LHCN-M2 (cell line): ENCODE measurements around the gene DAGLB. TPM values are rescaled to one million over a fixed set of nuclear protein-coding genes. Genes with fewer than 3 reads are reported as not detected.
"Not testable (repeated sequence)": the region's sequence is repeated elsewhere in the genome, so short reads cannot be mapped to it uniquely, and the experiment has no call there.

Source experiments
- DNase-seq: peaks from one replicate; pipeline ENCODE4 v3.0.0-alpha.2; 2012; ENCODE audit warnings: low read depth
- polyA plus RNA-seq: library from polyadenylated mRNA; unstranded; fragments of >200 nt; gene quantifications from one replicate; pipeline ENCODE4 v1.2.1, GENCODE V29; 2012; ENCODE audit warnings: missing spikeins
- total RNA-seq: library from RNA; depleted of rRNA; stranded (reverse); fragments of >200 nt; gene quantifications from 2 replicates; pipeline ENCODE4 v1.2.3, GENCODE V29; 2014; rRNA removed

Gene DAGLB, protein sequence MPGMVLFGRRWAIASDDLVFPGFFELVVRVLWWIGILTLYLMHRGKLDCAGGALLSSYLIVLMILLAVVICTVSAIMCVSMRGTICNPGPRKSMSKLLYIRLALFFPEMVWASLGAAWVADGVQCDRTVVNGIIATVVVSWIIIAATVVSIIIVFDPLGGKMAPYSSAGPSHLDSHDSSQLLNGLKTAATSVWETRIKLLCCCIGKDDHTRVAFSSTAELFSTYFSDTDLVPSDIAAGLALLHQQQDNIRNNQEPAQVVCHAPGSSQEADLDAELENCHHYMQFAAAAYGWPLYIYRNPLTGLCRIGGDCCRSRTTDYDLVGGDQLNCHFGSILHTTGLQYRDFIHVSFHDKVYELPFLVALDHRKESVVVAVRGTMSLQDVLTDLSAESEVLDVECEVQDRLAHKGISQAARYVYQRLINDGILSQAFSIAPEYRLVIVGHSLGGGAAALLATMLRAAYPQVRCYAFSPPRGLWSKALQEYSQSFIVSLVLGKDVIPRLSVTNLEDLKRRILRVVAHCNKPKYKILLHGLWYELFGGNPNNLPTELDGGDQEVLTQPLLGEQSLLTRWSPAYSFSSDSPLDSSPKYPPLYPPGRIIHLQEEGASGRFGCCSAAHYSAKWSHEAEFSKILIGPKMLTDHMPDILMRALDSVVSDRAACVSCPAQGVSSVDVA
- total RNA-seq: 18.3 and 23.6 TPM in 2 replicates
- polyA plus RNA-seq: 17.6 TPM

DNA sequence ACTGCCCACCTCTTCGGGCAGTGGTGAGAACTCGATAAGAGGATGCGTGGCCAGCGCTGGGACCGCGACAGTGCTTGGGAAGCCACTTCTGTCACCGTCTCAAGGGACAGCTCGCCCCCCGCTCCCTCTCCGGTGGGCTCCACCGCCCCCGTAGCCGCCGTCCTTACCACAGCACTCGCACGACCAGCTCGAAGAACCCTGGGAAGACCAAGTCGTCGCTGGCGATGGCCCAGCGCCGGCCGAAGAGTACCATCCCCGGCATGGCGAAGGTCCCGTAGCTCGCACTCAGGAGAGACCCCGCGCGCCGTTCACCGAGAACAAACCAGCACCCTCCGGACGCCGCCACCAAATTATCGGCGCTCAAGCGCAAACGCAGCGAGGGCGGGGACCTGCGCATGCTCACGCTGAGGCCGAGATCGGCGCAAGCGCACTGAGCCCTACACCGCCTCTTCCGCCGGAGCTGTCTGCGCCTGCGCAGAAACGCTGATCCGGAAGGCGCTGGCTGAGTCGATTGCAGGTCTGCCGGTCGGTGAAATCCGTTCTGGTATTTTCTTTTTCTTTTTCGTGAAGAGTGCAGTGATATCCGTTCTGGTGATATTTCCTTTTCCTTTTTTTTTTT, at the start of gene DAGLB:
Gene DAGLB, minus strand, starts transcription at position 374 of the 619 bp plus-strand sequence. Its CDS starts 112 bp downstream, at position 262.
- peak; percentile 92 for DNase-seq

DNA sequence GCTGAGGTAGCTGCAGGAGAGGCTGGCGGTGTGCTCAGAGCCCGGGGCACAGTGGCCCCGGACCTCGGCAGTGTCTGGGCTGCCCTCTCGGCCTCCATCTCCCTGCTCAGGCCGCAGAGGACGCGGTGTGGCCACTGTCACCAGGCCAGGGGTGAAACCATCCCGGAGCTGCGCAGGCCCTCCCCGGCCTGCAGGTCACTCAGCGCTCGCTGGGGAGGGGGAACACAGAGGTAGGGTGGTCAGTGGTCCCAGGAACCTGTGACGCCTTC, 49.8 kb upstream of the DAGLB start:
- no peak for DNase-seq

DNA sequence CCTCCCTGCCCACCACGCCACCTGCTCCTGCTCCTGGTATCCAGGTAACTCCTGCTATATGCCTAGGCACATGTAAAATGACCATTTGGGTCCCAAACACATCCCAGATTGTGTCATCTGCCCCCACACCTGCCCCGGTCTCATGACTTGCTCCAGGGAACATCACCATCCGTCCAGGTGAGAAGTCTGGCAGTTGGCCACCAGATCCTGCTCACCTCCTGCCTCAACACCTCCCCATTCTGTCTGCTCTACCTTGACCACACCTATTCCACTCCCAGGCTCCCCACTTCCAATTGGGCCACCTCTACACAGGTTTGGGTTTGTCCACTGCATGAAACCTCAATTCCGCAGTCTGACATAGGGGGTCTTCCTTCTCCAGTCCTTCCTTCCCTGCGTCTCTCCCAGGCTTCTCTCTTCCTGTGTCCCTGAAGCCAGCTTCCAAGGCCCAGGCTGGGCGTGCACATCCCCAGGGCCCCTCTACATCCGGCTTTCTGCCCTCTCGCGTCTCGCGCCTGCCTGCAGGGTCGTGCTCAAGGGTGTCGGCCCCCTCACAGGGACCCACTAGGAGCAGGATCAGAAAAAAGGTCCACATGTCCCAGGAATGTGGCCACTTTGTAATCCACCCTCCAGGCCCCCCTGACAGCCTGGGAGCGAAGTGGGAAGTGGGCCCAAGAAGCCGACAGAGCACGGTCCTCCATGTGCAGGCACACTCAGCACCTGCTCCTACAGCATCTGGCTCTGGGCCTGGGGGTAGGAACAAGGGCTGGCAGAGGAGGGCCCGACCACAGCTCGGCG, 49.3 kb upstream of the DAGLB start:
- no peak for DNase-seq

DNA sequence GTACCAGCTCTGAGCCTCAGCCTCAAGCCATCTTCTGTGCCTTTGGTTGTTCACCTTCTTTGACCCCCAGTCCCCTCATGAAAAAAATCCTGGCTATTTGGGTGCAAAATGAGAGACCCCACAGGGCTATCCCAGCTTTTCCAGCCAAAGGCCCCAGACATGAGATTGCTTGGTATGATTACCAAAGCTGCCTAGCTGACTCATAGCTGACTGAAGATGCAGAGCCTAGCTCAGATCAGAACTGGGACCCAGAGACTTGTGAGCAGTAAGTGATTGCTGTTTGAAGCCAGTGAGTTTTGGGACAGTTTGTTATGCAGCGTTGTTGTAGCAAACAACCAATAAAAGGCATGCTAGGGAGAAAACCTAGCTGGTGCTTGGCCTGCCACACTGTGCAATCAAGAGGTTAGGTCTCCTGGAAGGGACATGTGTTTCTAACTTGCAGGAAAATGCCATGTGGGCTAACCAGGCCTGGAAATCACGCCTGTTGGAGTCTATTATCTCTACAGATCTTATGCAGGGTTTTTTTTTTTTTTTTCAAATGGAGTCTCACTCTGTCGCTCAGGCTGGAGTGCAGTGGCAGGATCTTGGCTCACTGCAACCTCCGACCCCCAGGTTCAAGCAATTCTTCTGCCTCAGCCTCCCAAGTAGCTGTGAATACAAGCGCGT, 48.0 kb upstream of the DAGLB start:
- DNase-seq: no peak

DNA sequence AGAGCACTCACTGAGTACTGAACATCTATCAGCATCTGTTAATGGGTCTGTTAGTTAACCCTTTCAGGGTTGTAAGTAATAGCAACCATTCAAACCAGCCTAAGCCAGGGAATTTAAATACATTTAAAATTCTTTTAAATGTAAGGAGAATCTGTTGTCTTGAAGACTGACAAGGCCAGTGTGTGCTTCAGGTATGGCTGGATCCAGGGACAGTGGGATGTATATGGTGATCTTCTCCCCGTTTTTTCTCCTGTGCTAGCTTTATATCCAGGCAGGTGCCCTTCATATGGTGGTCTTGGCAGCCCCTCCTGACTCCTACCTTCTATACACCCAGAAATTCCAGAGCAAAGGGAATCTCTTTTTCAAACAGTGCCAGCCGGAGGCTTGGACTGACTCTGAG, 46.6 kb upstream of the DAGLB start:
- DNase-seq: no peak

DNA sequence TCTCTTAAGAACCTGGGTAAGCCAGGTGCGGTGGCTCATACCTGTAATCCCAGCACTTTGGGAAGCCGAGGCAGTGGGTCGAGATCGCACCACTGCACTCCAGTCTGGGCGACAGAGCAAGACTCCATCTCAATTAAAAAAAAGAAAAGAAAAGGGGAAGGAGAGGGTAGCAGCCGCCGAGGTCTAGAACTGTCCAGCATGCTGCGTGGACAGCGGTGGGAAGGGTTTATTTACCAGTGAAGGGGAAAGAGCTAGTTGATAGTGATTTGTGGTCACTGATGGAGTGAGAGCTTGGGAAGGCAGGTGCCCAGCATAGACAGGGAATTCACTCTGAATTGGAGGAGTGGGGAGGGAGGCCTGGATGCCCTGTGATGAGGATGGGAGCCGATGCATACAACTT, 43.4 kb upstream of the DAGLB start:
- no peak for DNase-seq

DNA sequence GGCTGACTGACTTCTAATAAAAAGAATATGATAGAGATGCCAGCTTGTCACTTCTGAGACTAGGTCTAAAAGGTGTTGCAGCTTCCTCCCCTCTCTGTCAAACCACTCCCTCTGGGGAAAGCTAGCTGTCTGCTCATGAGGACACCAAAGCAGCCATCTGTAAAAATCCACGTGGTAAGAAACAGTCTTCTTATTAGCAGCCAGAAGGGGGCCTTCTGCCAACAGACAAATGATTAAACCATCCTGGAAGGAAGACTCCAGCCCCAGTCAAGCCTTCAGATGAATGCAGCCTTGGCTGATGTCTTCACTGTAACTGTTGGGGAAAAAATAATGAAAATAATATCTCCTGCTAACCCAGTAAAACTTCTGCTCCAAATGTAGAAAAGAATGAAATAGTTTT, 41.9 kb upstream of the DAGLB start:
- DNase-seq: peak; percentile 24

DNA sequence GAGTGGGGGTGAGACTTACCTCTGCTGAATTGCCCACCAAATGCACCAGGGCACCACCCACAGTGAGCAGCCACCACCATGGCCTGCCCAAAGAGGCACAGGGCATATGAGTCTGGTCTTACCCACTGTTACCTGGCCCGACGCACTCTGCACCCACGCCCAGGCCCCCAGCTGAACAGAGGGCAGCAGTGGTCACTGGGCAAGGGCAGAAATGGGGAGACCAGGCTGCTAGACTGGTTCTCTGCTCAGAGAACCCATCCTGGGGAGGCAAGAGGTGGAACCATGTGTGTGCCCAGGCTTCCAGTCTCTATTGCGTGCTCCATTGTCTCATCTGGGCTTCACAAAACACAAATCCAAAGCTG, 39.4 kb upstream of the DAGLB start:
- DNase-seq: no peak

DNA sequence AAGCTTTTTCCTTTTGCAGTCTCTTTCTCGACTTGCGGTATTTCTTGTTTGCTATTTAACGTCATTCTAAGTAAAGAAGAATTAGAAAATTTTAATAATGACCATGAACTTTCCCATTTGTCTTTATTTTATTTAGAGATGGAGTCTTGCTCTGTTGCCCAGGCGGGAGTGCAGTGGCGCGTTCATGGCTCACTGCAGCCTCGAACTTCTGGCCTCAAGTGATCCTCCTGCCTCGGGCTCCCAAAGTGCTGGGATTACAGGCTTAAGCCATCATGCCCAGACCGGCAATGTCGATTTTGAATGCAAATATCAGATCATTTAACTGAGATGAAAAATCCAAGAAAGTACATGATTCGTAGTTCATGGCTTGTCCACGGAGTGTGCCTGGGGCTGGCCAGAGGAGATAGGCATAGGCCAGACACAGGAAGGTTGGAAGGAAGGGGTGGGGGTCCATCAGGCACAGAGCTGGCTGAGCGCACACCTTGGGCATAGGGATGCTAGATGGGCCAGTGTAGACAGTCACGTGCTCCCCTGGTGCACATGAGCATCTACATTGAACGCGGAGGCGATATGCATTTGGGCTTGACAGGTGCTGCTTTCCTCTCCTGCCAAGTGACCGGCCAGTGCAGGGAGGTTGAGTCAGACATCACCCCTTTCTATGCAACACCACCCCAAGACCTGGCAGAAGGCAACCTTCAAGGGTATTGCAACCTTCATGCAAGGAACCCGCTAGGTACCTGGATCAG, 38.9 kb upstream of the DAGLB start:
- DNase-seq: no peak

DNA sequence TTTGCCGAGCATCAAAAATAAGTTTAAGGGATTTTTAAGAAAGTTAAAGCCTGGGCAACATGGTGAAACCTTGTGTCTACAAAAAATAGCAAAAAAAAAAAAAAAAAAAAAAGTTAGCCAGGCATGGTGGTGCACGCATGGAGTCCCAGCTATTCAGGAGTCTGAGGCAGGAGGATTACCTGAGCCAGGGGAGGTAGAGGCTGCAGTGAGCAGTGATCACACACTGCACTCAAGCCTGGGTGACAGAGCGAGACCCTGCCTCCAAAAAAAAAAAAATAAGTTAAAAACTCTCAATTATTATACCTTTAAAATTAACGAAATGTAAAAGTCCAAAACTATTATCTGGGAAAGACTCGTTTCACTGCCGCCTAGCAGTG, 35.0 kb upstream of the DAGLB start:
- no peak for DNase-seq

DNA sequence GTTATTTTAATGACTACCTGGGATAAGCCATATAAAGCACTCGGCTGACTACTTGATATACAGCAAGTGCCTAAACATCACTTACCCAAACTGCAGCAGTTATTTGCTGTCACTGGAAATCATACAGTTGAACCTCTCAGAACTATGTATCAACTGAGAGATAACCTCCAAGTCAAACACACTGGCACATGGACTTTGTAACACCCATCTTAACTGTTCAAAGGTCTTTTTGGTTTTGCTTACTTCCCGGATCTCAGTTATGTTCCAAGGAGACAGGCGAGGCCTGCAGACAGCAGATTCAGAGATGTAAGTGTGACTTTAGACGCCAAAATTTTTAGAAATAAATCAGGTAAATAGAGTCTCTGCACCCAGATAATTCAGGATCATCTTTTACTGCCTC, 34.6 kb upstream of the DAGLB start:
- no peak for DNase-seq

DNA sequence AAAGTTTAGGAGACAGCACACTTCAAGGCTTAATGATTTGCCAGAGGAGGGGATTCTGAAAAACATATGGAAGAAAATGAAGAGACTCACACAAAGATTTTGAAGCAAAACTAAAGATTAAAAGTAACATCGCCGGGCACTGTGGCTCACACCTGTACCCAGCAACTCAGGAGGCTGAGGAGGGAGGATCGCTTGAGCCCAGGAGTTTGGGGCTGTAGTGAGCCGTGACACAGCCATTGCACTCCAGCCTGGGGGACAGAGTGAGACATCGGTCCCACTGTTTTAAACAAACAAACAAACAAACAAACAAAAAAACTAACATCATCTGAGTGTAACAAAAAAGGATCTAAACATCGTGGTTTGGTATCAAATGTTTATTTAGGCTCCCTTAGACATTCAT, 33.7 kb upstream of the DAGLB start:
- DNase-seq: no peak

DNA sequence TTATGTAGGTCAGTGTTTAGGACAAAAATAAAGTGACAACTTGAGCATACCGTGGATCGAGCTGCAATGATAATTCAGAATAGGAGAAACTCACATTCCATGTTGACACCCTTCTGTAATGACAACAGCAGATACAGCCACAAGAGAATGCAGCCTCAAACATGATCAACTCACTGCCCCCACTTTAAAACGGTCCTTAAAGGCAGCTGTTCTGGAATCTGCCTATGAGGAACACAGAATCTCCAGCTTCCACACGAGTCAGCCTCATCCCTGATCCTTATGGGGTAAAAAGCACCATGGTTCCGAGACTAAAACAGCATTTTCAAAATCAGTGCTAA, 32.5 kb upstream of the DAGLB start:
- DNase-seq: peak; percentile 38

DNA sequence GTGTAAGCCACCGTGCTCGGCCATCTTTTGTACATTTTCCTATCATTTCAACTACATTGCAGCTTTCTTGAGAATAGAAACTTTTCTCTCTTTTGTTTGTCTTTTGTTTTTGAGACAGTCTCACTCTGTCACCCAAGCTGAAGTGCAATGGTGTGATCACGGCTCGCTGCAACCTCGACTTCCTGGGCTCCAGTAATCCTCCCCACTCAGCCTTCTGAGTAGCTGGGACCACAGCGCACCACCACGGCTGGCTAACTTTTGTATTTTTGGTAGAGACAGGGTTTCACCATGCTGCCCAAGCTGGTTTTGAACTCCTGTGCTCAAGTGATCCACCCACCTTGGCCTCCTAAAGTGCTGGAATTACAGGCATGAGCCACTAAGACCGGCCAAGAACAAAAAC, 31.3 kb upstream of the DAGLB start:
- no peak for DNase-seq

DNA sequence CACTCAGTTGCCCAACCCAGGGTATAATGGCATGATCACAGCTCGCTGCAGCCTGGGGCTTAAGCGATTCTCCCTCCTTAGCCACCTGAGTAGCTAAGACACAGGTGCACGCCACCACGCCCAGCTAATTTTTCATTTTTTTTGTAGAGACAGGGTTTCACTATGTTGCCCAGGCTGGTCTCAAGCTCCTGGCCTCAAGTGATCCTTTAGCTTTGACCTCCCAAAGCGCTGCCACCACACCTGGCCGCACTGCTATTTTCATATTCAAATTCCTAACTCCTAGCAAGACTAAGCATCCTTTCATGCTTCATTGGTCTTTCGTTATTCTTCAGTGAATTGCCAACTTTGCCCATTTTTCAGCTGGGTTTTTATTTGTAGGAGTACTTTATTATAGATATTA, 30.4 kb upstream of the DAGLB start:
- no peak for DNase-seq

DNA sequence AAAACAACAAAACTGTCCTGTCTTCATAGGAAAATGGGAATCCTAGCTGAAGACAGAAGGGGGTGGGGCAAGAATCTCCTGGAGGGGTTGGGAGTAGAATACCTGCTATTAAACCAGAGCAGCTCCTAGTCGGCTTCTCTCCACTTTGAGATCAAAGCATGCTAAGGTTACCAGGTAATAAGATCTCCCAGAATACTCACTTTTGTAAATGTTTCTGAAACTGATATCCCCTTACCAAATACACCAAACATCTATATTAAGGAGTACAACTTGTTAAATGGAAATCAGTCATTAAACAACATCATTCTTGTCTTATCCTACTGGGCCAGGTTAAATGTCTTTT, 29.5 kb upstream of the DAGLB start:
- DNase-seq: no peak

DNA sequence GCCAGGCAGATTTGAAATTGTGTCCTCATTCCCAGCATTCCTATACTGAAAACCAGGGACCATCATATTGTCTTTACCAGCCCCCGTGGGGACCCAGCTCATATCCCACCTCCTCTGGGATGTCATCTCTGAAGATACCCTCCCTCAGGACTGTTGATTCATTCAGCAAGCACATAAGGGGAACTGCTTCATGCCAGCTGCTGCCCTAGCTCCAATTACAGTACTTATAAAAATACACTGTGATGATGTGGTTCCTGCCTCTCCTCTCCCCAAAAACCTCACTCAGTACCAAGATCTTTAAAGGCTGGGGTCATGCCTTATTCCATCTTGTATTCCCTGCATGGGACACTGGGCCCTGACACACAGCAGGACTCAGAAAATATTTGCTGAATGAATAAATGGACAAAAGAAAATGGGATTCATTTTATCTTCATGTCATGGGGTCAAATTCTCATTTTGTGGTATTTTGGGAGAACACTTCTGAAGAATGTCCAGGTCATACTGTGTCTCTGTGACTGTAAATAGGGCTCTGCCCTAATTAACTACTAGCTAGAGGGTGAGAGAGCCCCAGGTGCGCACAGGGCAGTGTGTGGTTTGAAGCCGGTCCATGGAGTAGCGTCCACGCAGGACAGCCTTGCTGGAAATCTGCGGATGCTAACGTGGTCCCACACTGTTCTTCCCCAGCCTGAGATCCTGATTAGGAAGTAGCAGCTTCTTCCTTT, 29.0 kb upstream of the DAGLB start:
- DNase-seq: peak; percentile 81

DNA sequence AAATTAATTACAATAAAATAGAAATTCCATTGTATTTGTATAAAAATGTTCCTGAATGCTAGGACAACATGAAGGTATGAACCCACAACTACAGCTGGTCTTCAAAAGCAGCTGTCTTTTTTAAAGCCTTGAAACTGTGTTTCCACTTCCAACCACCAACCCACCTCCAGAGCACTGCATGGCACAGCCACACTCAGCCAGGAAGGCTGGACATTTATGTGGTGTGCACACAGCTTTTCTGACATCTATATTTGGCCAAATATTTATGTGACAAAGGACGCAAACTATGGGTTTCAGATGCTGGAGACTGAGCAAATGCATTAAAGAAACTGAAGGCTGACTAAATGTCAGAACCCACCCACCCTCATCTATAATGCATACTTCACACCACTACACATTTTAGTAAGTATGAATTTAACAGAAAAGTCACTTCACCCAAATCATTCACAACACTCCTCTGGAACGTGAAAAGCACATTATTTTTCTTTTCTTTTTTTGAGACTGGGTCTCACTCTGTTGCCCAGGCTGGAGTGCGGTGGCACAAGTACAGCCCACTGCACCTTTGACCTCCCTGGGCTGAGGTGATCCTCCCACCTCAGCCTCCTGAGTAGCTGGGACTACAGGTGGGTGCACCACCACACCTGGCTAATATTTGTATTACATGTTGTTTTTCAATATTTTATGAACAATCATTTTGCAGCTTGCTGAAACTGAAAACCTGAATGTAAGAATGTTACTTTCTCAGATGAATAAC, 27.9 kb upstream of the DAGLB start:
- DNase-seq: peak; percentile 47

DNA sequence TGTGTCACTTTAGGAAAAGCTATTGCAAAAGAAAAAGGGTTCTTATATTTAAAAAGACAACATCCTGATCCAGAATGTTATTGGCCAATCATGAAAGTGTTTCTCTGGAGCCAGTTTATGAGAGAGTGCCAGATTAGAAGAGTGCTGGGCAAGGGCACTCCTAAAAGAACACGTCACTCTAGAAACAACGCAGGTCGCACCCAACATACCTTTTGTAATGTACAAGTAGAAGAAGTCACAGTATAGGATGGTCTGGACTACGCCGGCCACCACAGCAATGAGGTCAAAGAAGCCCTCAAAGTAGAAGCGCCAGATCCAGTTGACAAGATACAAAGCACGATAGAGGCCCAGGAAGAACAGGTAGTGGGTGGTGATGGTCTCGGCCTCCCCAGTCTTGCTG, 18.1 kb upstream of the DAGLB start:
- no peak for DNase-seq

DNA sequence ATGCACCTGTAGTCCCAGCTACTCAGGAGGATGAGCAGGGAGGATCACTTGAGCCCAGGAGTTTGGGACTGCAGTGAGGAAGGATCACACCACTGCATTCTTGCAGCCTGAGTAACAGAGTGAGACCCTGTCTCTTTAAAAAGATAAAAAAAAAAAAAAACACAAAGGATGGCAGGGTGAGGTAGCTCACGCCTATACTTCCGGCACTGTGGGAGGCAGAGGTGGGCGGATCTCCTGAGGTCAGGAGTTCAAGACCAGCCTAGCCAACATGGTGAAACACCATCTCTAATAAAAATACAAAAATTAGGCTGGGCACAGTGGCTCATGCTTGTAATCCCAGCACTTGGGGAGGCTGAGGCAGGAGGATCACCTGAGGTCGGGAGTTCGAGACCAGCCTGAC, 15.9 kb upstream of the DAGLB start:
- DNase-seq: not testable (repeated sequence)
